HepG2 (cell line): ENCODE data around the gene MEA1. TPM values are rescaled to one million over a fixed set of nuclear protein-coding genes. Genes with fewer than 3 reads are reported as not detected.

ENCODE experiments used
- CREM ChIP-seq, 2 experiments: sonication (generic) in 1 of 2; formaldehyde crosslinking in 1 of 2; IDR thresholded peaks; 2 replicates each; pipeline versions ENCODE4 v1.4.0 to v1.6.1; 2016 to 2020; ENCODE audit warnings: antibody characterized with exemption in 1 of 2, mild to moderate bottlenecking in 1 of 2, missing genetic modification reagents in 1 of 2
- GATAD1 ChIP-seq: IDR thresholded peaks from 2 replicates; pipeline ENCODE4 v1.6.1; 2016; ENCODE audit warnings: missing genetic modification reagents, missing compliant biosample characterization
- NBN ChIP-seq: fragments of 450-650 bp; conservative IDR thresholded peaks from 2 replicates; pipeline ENCODE4 v1.6.1; 2017
- NFE2L1 ChIP-seq: sonication (generic); formaldehyde crosslinking; IDR thresholded peaks from 2 replicates; pipeline ENCODE4 v1.4.0; 2020; ENCODE audit warnings: missing genetic modification reagents, mild to moderate bottlenecking, borderline replicate concordance
- SIX4 ChIP-seq: sonication (generic); formaldehyde crosslinking; IDR thresholded peaks from 2 replicates; pipeline ENCODE4 v1.4.0; 2020; ENCODE audit warnings: missing genetic modification reagents
- SOX6 ChIP-seq, 2 experiments: fragments of 450-650 bp in 1 of 2; sonication (generic) in 1 of 2; formaldehyde crosslinking in 1 of 2; IDR thresholded peaks; 2 replicates each; pipeline versions ENCODE4 v1.4.0 to v1.6.1; 2017 to 2020; ENCODE audit warnings: antibody characterized with exemption in 1 of 2, mild to moderate bottlenecking in 1 of 2, missing genetic modification reagents in 1 of 2
- TOE1 ChIP-seq: sonication (generic); formaldehyde crosslinking; IDR thresholded peaks from 2 replicates; pipeline ENCODE4 v1.4.0; 2020; ENCODE audit warnings: mild to moderate bottlenecking, missing genetic modification reagents
- ZBTB38 ChIP-seq: sonication (generic); formaldehyde crosslinking; IDR thresholded peaks from 2 replicates; pipeline ENCODE4 v1.5.1; 2020; ENCODE audit warnings: mild to moderate bottlenecking, missing genetic modification reagents
- ZFP41 ChIP-seq: sonication (generic); formaldehyde crosslinking; IDR thresholded peaks from 2 replicates; pipeline ENCODE4 v1.4.0; 2020; ENCODE audit warnings: mild to moderate bottlenecking, missing genetic modification reagents, borderline replicate concordance
- ZKSCAN8 ChIP-seq: IDR thresholded peaks from 2 replicates; pipeline ENCODE4 v1.6.1; 2016; ENCODE audit warnings: borderline replicate concordance, missing genetic modification reagents, missing compliant biosample characterization
- ZNF3 ChIP-seq: IDR thresholded peaks from 2 replicates; pipeline ENCODE4 v1.7.0; 2017; ENCODE audit warnings: inconsistent platforms
- ZNF749 ChIP-seq: sonication (generic); formaldehyde crosslinking; IDR thresholded peaks from 2 replicates; pipeline ENCODE4 v1.8.0; 2022; ENCODE audit warnings: mild to moderate bottlenecking, missing genetic modification reagents, moderate library complexity, borderline replicate concordance
- ZNF841 ChIP-seq: sonication (generic); formaldehyde crosslinking; IDR thresholded peaks from 2 replicates; pipeline ENCODE4 v1.8.1; 2023; ENCODE audit warnings: missing genetic modification reagents, borderline replicate concordance
- polyA plus RNA-seq, 8 experiments: library from polyadenylated mRNA; depleted of rRNA in 3 of 8; stranded (reverse) in 7 of 8; unstranded in 1 of 8; fragments of >200 nt; fragmentation: Illumina TruSeq in 4 of 8; extraction: Trizol in 4 of 8; gene quantifications; 2 replicates each; pipeline versions ENCODE4 v1.2.1 to v1.2.3, GENCODE V29; 2011 to 2016; ENCODE audit warnings: low read depth in 4 of 8, missing spikeins in 1 of 8, mixed read lengths in 1 of 8; ENCODE audit not compliant: insufficient read depth in 1 of 8
- total RNA-seq, 5 experiments: library from RNA; depleted of rRNA; stranded (reverse); fragments of >200 nt; fragmentation: Illumina TruSeq; extraction: Trizol; gene quantifications; 2 replicates each; pipeline ENCODE4 v1.2.3, GENCODE V29; 2016; ENCODE audit warnings: low read depth in 1 of 5
- TF ChIP-seq, protein P1 (sequence below), 2 experiments: sonication (generic) in 1 of 2; formaldehyde crosslinking in 1 of 2; IDR thresholded peaks; 2 replicates each; pipeline versions ENCODE4 v1.5.1 to v1.6.1; 2011 to 2020; ENCODE audit warnings: borderline replicate concordance in 1 of 2, low read depth in 1 of 2, low read length in 1 of 2, mild to moderate bottlenecking in 1 of 2, missing genetic modification reagents in 1 of 2, moderate library complexity in 1 of 2
- TF ChIP-seq, protein P2 (sequence below): sonication (generic); formaldehyde crosslinking; IDR thresholded peaks from 2 replicates; pipeline ENCODE4 v1.4.0; 2020; ENCODE audit warnings: missing genetic modification reagents
- TF ChIP-seq, protein P3 (sequence below): IDR thresholded peaks from 2 replicates; pipeline ENCODE4 v1.6.1; 2016
- TF ChIP-seq, protein P4 (sequence below): sonication (generic); formaldehyde crosslinking; IDR thresholded peaks from 2 replicates; pipeline ENCODE4 v1.5.0; 2020; ENCODE audit warnings: missing genetic modification reagents, mild to moderate bottlenecking, borderline replicate concordance
- TF ChIP-seq, protein P5 (sequence below): sonication (generic); formaldehyde crosslinking; IDR thresholded peaks from 2 replicates; pipeline ENCODE4 v1.4.0; 2020; ENCODE audit warnings: low read depth, mild to moderate bottlenecking, missing genetic modification reagents
- TF ChIP-seq, protein P6 (sequence below): sonication (generic); formaldehyde crosslinking; IDR thresholded peaks from 2 replicates; pipeline ENCODE4 v1.8.0; 2022; ENCODE audit warnings: missing genetic modification reagents, mild to moderate bottlenecking, borderline replicate concordance

Gene MEA1
- total and polyA plus RNA-seq, 2 of the 13 experiments (the other 11 are each of a cell fraction or from before 2014, with no cell fraction given), result 75.6 to 86.2 TPM

DNA sequence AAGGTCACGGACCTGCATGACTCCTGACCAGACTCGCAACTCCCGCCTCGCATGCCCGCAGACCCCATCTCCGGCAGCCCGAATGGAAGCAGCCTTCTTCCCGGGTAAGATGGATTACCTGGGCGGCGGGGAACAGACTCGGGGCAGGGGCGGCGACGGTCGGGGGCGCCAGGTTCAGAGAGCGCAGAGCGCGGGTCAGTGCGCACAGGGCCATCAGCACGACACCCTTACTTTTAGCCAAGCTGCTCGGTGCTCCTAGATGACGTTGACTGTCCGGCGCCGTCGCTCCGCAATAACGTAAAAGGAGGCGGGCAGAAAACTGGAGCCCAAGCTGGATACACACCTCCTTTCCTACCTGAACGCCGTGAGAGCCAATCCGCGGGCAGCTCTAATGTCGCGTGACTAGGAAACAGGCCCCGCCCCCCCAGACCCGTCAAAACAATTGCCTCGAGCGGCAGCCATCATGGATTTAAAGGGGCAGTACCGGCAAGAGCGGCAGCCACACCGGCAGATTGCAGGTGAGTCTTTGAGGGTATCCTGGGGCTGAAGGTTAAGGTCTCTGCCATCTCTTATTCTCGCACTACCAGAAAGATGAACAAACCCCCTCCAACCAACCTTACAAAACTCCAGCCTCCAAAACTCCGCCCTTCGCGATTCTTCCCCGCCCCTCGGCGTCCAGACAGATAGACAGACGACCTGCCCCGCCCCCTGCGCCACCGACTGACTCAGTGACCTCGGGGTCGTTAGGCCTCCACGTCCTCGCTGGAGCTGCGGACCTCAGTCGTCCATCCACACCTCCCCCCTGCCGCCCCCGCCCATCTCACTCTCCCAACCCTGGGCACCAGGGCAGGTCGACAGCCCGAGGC is 45.7 kb upstream of the MEA1 start, which contains the start of the genes KLC4 and MRPL2 (continued):
- TF ChIP-seq, protein P1, sequence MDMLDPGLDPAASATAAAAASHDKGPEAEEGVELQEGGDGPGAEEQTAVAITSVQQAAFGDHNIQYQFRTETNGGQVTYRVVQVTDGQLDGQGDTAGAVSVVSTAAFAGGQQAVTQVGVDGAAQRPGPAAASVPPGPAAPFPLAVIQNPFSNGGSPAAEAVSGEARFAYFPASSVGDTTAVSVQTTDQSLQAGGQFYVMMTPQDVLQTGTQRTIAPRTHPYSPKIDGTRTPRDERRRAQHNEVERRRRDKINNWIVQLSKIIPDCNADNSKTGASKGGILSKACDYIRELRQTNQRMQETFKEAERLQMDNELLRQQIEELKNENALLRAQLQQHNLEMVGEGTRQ (IDR thresholded peaks at IDR 0.05; ENCODE audit: low read depth, low read length), result peak; percentile 52
- TF ChIP-seq, protein P1 (CRISPR knock-in tag; IDR thresholded peaks at IDR 0.05; ENCODE audit: borderline replicate concordance), result peak; percentile 79; the same call in 1 of the 2 replicates
- TF ChIP-seq SOX6 (IDR thresholded peaks at IDR 0.05), result no peak
- peak; percentile 52 for TF ChIP-seq SOX6 (CRISPR knock-in tag; IDR thresholded peaks at IDR 0.05)
- TF ChIP-seq ZNF841, result no peak
- TF ChIP-seq, protein P2, sequence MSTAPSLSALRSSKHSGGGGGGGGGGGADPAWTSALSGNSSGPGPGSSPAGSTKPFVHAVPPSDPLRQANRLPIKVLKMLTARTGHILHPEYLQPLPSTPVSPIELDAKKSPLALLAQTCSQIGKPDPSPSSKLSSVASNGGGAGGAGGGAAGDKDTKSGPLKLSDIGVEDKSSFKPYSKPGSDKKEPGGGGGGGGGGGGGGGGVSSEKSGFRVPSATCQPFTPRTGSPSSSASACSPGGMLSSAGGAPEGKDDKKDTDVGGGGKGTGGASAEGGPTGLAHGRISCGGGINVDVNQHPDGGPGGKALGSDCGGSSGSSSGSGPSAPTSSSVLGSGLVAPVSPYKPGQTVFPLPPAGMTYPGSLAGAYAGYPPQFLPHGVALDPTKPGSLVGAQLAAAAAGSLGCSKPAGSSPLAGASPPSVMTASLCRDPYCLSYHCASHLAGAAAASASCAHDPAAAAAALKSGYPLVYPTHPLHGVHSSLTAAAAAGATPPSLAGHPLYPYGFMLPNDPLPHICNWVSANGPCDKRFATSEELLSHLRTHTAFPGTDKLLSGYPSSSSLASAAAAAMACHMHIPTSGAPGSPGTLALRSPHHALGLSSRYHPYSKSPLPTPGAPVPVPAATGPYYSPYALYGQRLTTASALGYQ (CRISPR knock-in tag), result peak; percentile 84
- TF ChIP-seq CREM (IDR thresholded peaks at IDR 0.05), result peak; percentile 100
- TF ChIP-seq CREM (CRISPR knock-in tag; IDR thresholded peaks at IDR 0.05), result peak; percentile 97
- peak; percentile 67; the same call in 1 of the 2 replicates for TF ChIP-seq ZBTB38 (CRISPR knock-in tag)
- TF ChIP-seq, protein P3, sequence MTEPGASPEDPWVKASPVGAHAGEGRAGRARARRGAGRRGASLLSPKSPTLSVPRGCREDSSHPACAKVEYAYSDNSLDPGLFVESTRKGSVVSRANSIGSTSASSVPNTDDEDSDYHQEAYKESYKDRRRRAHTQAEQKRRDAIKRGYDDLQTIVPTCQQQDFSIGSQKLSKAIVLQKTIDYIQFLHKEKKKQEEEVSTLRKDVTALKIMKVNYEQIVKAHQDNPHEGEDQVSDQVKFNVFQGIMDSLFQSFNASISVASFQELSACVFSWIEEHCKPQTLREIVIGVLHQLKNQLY, result no peak
- TF ChIP-seq ZNF749 (CRISPR knock-in tag), result peak; percentile 51; the same call in 1 of the 2 replicates
- no peak for TF ChIP-seq NBN
- TF ChIP-seq SIX4 (CRISPR knock-in tag), result peak; percentile 45; the same call in 1 of the 2 replicates
- TF ChIP-seq GATAD1 (CRISPR knock-in tag), result peak; percentile 99
- no peak for TF ChIP-seq ZFP41 (CRISPR knock-in tag)
- peak; percentile 43; the same call in 1 of the 2 replicates for TF ChIP-seq NFE2L1
- TF ChIP-seq, protein P4, sequence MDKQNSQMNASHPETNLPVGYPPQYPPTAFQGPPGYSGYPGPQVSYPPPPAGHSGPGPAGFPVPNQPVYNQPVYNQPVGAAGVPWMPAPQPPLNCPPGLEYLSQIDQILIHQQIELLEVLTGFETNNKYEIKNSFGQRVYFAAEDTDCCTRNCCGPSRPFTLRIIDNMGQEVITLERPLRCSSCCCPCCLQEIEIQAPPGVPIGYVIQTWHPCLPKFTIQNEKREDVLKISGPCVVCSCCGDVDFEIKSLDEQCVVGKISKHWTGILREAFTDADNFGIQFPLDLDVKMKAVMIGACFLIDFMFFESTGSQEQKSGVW (CRISPR knock-in tag), result no peak
- TF ChIP-seq ZNF3, result peak; percentile 97
- TF ChIP-seq TOE1 (CRISPR knock-in tag), result no peak
- TF ChIP-seq, protein P5, sequence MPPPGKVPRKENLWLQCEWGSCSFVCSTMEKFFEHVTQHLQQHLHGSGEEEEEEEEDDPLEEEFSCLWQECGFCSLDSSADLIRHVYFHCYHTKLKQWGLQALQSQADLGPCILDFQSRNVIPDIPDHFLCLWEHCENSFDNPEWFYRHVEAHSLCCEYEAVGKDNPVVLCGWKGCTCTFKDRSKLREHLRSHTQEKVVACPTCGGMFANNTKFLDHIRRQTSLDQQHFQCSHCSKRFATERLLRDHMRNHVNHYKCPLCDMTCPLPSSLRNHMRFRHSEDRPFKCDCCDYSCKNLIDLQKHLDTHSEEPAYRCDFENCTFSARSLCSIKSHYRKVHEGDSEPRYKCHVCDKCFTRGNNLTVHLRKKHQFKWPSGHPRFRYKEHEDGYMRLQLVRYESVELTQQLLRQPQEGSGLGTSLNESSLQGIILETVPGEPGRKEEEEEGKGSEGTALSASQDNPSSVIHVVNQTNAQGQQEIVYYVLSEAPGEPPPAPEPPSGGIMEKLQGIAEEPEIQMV (CRISPR knock-in tag), result no peak
- no peak; the same call in 1 of the 2 replicates for TF ChIP-seq ZKSCAN8 (CRISPR knock-in tag)
- TF ChIP-seq, protein P6, sequence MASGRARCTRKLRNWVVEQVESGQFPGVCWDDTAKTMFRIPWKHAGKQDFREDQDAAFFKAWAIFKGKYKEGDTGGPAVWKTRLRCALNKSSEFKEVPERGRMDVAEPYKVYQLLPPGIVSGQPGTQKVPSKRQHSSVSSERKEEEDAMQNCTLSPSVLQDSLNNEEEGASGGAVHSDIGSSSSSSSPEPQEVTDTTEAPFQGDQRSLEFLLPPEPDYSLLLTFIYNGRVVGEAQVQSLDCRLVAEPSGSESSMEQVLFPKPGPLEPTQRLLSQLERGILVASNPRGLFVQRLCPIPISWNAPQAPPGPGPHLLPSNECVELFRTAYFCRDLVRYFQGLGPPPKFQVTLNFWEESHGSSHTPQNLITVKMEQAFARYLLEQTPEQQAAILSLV (CRISPR knock-in tag), result peak; percentile 79; the same call in 1 of the 2 replicates
